Activated CD4-positive, alpha-beta T cell treated with anti-CD3 and anti-CD28 coated beads, Interleukin-2, amount 10 ng/mL, durations not matched to agents 24 days and 14 days (primary cell): ENCODE measurements around the gene MRPS22. TPM values are rescaled to one million over a fixed set of nuclear protein-coding genes. Genes with fewer than 3 reads are reported as not detected.

Experiments
- DNase-seq: peaks from one replicate; pipeline ENCODE4 v3.0.0; 2022
- H3K27ac Mint-ChIP-seq: one replicate; pipeline ENCODE4 v1.8.0; 2022; ENCODE audit warnings: mild to moderate bottlenecking, mixed read lengths
- H3K27me3 Mint-ChIP-seq: one replicate; pipeline ENCODE4 v1.8.0; 2022; ENCODE audit warnings: mixed read lengths
- H3K36me3 Mint-ChIP-seq: one replicate; pipeline ENCODE4 v1.8.0; 2022; ENCODE audit warnings: low read depth, mild to moderate bottlenecking, mixed read lengths
- H3K4me1 Mint-ChIP-seq: one replicate; pipeline ENCODE4 v1.8.0; 2021; ENCODE audit warnings: mixed read lengths
- H3K4me3 Mint-ChIP-seq: one replicate; pipeline ENCODE4 v1.8.0; 2022; ENCODE audit warnings: mild to moderate bottlenecking, moderate library complexity, mixed read lengths
- H3K9me3 Mint-ChIP-seq: one replicate; pipeline ENCODE4 v1.8.0; 2021; ENCODE audit warnings: mixed read lengths
- intact Hi-C: fragments of 100-400 bp; cut with micrococcal nuclease; formaldehyde crosslinking; loops from one replicate; pipeline ENCODE4 v1.15.1; 2023
- total RNA-seq: library from RNA; stranded (reverse); gene quantifications from 2 replicates; pipeline ENCODE4 v1.2.3, GENCODE V29; 2022

MRPS22 gene
- total RNA-seq, 1 donor from 2014 or later = 55.8 TPM

GRCh38 chr3:139307072-139307491, 36.7 kb upstream of the MRPS22 start:
- peaks cover 14% of the 10 kb centered on the region for H3K4me1 Mint-ChIP-seq
- no peaks in the 10 kb centered on the region for H3K9me3 Mint-ChIP-seq
- intact Hi-C loops = no loop called here
- H3K4me3 Mint-ChIP-seq = no peak overlapping the region
- peaks cover 3% of the 10 kb centered on the region for H3K27me3 Mint-ChIP-seq
- no peaks in the 10 kb centered on the region for H3K36me3 Mint-ChIP-seq
- DNase-seq = no peak
- H3K27ac Mint-ChIP-seq = no peak overlapping the region

DNA sequence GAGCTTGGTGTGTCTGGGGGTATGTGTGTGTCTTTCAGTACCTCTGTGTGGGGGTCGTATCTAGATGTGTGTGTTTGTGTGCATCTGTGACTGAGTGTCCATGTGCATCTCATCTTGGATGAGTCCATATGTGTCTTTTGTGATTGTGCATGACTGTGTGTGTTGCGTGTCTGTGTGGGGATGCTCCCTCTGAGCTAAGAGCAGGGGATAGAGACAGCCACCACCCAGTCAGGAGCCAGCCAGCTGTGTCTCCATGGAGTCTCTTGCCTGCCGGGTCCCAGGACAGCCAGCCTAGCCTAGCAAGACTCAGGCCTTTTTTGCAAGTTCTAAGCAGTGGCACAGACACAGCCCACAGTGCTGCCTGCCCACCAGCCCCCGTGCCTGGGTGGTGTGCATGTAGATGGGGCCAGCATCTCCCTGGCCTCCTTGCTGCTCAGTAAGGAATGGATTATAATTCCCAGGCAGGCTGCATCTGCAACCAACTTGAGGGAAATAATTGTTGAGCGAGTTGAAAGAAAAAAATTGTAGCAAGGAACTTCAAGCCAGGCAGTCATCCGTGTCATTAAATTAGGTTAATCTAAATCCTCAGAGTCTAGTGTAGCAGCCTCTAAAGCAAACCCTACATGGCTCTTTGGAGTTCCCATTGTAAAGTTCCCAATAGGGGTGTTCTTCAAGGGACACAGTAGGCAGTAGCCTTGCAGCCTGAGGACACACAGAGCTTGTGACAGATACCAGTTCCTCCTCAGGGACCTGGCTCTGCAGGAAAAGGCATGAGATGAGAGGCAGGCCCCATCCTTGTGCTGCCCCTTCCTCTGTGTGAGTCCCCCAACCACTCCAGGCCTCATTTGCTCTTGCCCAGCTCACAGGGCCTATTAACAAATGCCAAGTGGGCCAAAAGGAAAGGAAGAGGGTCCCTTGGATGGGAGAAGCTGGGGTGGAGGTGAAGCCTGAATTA, 35.9 kb upstream of the MRPS22 start:
- intact Hi-C loops = no loop called here
- no peaks in the 10 kb centered on the region for H3K9me3 Mint-ChIP-seq
- no peak overlapping the region for H3K27ac Mint-ChIP-seq
- no peak overlapping the region for H3K4me3 Mint-ChIP-seq
- H3K4me1 Mint-ChIP-seq = peaks cover 6% of the 10 kb centered on the region
- H3K36me3 Mint-ChIP-seq = no peaks in the 10 kb centered on the region
- H3K27me3 Mint-ChIP-seq = peaks cover 3% of the 10 kb centered on the region
- DNase-seq = no peak

GRCh38 chr3:139308560-139308959, 35.3 kb upstream of the MRPS22 start:
- intact Hi-C loops = no loop called here
- DNase-seq = no peak
- peaks cover 5% of the 10 kb centered on the region for H3K4me1 Mint-ChIP-seq
- H3K4me3 Mint-ChIP-seq = no peak overlapping the region
- H3K27me3 Mint-ChIP-seq = peaks cover 3% of the 10 kb centered on the region
- no peaks in the 10 kb centered on the region for H3K36me3 Mint-ChIP-seq
- H3K9me3 Mint-ChIP-seq = no peaks in the 10 kb centered on the region
- H3K27ac Mint-ChIP-seq = no peak overlapping the region

DNA sequence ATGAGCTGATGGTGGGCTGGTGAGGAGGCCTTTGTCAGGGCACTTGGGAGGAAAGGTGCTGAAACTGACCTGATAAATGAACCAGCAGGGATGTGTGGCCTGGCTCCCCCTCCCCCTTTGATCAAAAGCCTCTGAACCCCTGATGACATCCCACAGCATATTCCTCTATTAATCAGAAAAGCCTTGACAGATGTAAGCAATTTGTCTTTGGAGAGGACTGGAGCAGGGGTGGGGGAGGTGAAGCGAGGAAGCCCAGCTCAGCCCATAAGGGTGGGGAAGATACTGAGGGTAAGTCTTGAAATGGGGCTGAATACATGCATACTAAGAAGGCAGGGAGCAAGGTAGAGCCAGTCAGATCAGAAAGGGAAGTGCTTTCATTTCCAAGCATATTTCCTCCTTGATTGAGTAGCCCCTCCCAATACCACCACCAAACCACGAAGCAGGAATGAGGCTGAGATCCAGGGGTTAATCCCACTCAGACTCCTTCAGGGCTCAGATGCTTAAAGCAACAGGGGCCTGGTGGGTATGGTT, 34.7 kb upstream of the MRPS22 start:
- intact Hi-C loops = no loop called here
- Mint-ChIP-seq H3K9me3 (no peaks in the 10 kb centered on the region), H3K4me3 (no peak overlapping the region), H3K36me3 (no peaks in the 10 kb centered on the region), H3K27me3 (peaks cover 3% of the 10 kb centered on the region), H3K27ac (no peak overlapping the region), H3K4me1 (peaks cover 5% of the 10 kb centered on the region)
- DNase-seq = no peak

GRCh38 chr3:139309880-139310279, 33.9 kb upstream of the MRPS22 start:
- no peaks in the 10 kb centered on the region for H3K9me3 Mint-ChIP-seq
- peaks cover 5% of the 10 kb centered on the region for H3K27me3 Mint-ChIP-seq
- no peak for DNase-seq
- H3K4me3 Mint-ChIP-seq = no peak overlapping the region
- no peaks in the 10 kb centered on the region for H3K36me3 Mint-ChIP-seq
- H3K27ac Mint-ChIP-seq = no peak overlapping the region
- H3K4me1 Mint-ChIP-seq = no peaks in the 10 kb centered on the region
- intact Hi-C loops = no loop called here

DNA sequence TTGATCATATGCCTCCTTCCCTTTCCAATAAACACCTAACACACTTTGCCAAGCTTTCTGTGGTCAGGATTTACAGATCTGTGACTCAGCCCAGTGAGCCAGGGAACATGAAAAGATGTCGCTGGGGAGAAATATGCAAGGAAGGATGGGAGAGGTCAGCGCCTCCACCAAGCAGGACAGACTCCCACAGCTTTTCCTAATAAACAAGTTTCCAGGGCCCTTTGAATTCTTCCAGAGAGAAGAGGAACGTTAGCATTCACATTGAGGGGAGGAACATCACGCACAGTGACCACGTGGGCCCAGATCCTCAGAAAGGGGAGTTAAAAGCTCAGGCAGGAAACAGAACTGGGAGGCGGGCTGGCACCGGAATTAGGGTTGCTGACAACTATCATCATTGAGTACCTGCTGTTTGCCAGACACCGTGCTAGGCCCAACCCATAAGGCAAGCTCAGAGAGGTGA, 33.3 kb upstream of the MRPS22 start:
- no peak overlapping the region for H3K27ac Mint-ChIP-seq
- H3K4me3 Mint-ChIP-seq = no peak overlapping the region
- no peaks in the 10 kb centered on the region for H3K36me3 Mint-ChIP-seq
- no peaks in the 10 kb centered on the region for H3K9me3 Mint-ChIP-seq
- intact Hi-C loops = no loop called here
- peaks cover 5% of the 10 kb centered on the region for H3K27me3 Mint-ChIP-seq
- DNase-seq = no peak
- no peaks in the 10 kb centered on the region for H3K4me1 Mint-ChIP-seq

DNA sequence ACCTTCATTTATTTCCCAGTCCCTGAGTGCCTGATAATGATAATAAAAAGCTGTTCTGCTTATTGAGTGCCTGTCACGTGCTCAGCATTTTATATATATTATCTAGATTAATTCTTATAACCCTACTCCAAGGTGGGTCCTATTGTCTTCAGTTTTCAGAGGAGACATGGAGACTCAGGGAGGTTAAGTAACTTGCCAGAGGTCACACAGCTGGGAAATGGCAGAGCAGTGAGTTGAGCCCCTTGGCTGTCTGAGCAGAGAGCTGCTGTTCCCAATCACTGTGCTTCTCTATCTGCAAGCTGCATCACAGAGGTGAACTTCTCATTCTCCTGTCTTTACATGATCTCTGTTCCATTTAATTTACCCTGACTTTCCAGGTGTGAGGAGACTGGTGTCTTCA, 32.3 kb upstream of the MRPS22 start:
- Mint-ChIP-seq H3K36me3 (no peaks in the 10 kb centered on the region), H3K4me3 (no peak overlapping the region), H3K27ac (no peak overlapping the region), H3K27me3 (peaks cover 8% of the 10 kb centered on the region), H3K4me1 (no peaks in the 10 kb centered on the region), H3K9me3 (no peaks in the 10 kb centered on the region)
- intact Hi-C loops = no loop called here
- DNase-seq = no peak

- Mint-ChIP-seq H3K36me3 (no peaks in the 10 kb centered on the region), H3K27me3 (peaks cover 10% of the 10 kb centered on the region), H3K4me3 (no peak overlapping the region), H3K4me1 (no peaks in the 10 kb centered on the region), H3K9me3 (no peaks in the 10 kb centered on the region), H3K27ac (no peak overlapping the region)
- no peak for DNase-seq
- intact Hi-C loops = no loop called here
Measured at GRCh38 chr3:139312416-139312815, 31.4 kb upstream of the MRPS22 start.

DNA sequence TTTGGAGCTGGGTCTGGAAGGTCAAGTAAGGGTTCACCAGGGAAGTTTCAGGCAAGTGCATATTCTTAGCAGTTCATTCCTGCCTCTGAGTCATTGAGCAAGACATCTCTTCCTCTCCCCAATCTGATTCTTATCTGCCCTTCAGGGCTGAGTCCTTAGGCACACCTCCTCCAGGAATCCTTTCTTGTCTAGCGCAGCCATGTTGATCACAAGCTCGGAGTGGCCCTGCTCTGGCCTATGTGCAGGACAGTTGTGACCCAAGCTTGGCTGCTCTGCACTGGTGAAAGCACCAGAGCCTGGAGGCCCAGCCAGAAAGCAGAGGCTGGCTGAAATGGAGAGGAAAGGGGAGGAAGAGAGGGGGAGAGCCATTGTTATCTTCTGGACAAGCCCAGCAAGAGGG, 30.9 kb upstream of the MRPS22 start:
- Mint-ChIP-seq H3K4me1 (no peaks in the 10 kb centered on the region), H3K36me3 (no peaks in the 10 kb centered on the region), H3K27ac (no peak overlapping the region), H3K9me3 (no peaks in the 10 kb centered on the region), H3K27me3 (peaks cover 11% of the 10 kb centered on the region), H3K4me3 (no peak overlapping the region)
- DNase-seq = no peak
- intact Hi-C loops = no loop called here

- H3K4me1 Mint-ChIP-seq = no peaks in the 10 kb centered on the region
- no peak for DNase-seq
- peaks cover 11% of the 10 kb centered on the region for H3K27me3 Mint-ChIP-seq
- H3K4me3 Mint-ChIP-seq = no peak overlapping the region
- H3K36me3 Mint-ChIP-seq = no peaks in the 10 kb centered on the region
- intact Hi-C loops = no loop called here
- no peaks in the 10 kb centered on the region for H3K9me3 Mint-ChIP-seq
- no peak overlapping the region for H3K27ac Mint-ChIP-seq
Measured at GRCh38 chr3:139313921-139314320, 29.9 kb upstream of the MRPS22 start.

DNA sequence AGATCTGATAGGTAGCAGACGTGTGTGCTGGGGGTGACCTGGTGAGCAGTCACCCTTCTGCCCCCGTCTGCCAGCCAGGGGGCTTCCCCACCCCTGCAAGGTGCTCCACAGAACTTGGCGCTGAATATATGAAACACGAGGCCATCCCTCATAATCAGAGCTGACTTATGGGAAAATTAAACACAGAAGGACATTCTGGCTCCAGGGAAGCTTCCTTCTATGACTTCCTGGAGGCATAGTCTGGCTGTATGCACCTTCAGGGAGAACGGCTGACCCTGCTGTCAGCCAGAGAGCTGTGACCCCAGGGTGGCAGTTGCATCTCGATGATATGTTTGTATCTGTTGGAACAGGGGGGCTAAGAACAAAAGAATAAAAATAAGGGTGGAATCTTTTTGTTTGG, 26.6 kb upstream of the MRPS22 start:
- Mint-ChIP-seq H3K4me3 (no peak overlapping the region), H3K27me3 (peaks cover 11% of the 10 kb centered on the region), H3K27ac (no peak overlapping the region), H3K9me3 (no peaks in the 10 kb centered on the region), H3K4me1 (no peaks in the 10 kb centered on the region), H3K36me3 (no peaks in the 10 kb centered on the region)
- intact Hi-C loops = no loop called here
- DNase-seq = no peak

DNA sequence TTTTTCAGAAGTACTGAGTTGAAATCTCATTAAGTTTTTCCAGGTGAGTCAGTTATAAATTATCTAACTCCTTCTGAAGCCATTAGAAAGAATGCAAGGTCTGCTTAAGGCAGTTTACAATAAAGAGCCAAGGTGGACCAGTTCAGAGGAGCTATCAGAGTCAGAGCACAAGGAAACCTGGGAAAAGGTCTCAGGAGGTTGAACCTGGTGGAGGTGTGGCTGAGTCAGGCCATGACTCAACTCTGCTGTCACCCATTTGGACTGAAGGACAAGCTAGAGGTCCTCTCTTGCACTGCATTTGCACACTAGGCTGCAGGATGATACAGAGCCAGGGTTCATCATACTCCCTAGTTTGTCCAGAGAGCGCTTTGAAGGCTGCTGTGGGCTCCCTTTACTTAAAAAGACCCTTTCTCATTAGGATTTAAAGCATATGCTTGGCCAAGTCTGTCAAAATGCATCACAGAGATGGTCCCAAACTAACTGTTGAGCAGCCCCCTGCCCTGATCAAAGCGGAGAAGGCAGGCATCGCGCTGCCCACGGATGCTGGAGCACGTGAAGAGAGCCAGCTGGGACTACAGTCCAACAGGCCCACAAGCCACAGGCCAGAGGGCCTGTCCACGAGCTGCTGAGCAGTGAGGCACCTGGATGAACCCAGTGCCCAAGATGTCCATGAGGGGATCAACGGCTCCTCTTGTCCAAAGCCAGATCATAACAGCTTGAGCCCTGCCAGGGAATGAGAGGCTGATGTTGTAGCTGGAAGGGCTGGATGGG, 26.0 kb upstream of the MRPS22 start:
- Mint-ChIP-seq H3K27ac (no peak overlapping the region), H3K27me3 (peaks cover 11% of the 10 kb centered on the region)

GRCh38 chr3:139318431-139318816, 25.4 kb upstream of the MRPS22 start:
- H3K27ac Mint-ChIP-seq = no peak overlapping the region
- intact Hi-C loops = no loop called here
- no peaks in the 10 kb centered on the region for H3K36me3 Mint-ChIP-seq
- H3K4me1 Mint-ChIP-seq = no peaks in the 10 kb centered on the region
- H3K4me3 Mint-ChIP-seq = no peak overlapping the region
- peaks cover 11% of the 10 kb centered on the region for H3K27me3 Mint-ChIP-seq
- no peaks in the 10 kb centered on the region for H3K9me3 Mint-ChIP-seq
- DNase-seq = no peak

More for the DNA sequence above, 26.0 kb upstream of the MRPS22 start:
- Mint-ChIP-seq H3K9me3 (no peaks in the 10 kb centered on the region), H3K4me1 (no peaks in the 10 kb centered on the region), H3K4me3 (no peak overlapping the region), H3K36me3 (no peaks in the 10 kb centered on the region)
- DNase-seq = no peak
- intact Hi-C loops = no loop called here

DNA sequence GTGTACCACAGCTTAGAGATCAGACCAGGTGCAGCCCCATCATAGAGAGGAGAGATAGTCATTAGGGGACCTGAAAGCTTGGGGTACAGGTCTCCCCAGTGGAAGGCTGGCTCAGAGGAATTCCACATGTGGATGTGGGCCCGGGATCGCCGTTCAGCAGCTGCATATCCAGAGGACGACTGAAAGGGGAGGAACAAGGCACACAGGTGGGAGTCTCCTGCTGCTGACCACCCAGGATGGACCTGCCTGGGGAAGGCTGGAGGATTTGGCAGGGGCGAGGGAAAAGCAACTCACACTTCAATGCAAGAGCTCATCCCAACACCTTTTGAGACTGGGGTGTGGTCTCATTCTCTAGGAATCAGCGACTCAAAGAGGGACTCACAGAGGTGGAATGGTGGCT, 25.0 kb upstream of the MRPS22 start:
- peaks cover 11% of the 10 kb centered on the region for H3K27me3 Mint-ChIP-seq
- no peak for DNase-seq
- H3K4me1 Mint-ChIP-seq = no peaks in the 10 kb centered on the region
- H3K4me3 Mint-ChIP-seq = no peak overlapping the region
- no peak overlapping the region for H3K27ac Mint-ChIP-seq
- no peaks in the 10 kb centered on the region for H3K36me3 Mint-ChIP-seq
- H3K9me3 Mint-ChIP-seq = no peaks in the 10 kb centered on the region
- intact Hi-C loops = no loop called here
